Heart right ventricle (tissue), 16 donors: ENCODE results near the gene SWAP70. TPM values are rescaled to one million over a fixed set of nuclear protein-coding genes. Genes with fewer than 3 reads are reported as not detected.

ENCODE experiments used
- ATAC-seq, 8 donors: fragments of 200-7000 bp; cut with Tn5 transposase; one replicate each; pipeline ENCODE4 v1.9.1; 2020; ENCODE audit warnings: mild to moderate bottlenecking in 8 of 8, moderate library complexity in 8 of 8, moderate number of reproducible peaks in 1 of 8
- DNase-seq, 2 donors: peaks; one replicate each; pipeline ENCODE4 v3.0.0-alpha.2; 2020
- H3K27ac ChIP-seq, 10 donors: fragments of 200-600 bp; sonication (generic) in 2 of 10; one replicate each; pipeline versions ENCODE4 v1.5.0 to v1.8.0; 2020 to 2022; ENCODE audit warnings: mild to moderate bottlenecking in 3 of 10
- H3K27me3 ChIP-seq, 7 donors: fragments of 200-600 bp; one replicate each; pipeline ENCODE4 v1.8.0; 2021 to 2022; ENCODE audit warnings: mild to moderate bottlenecking in 2 of 7
- H3K36me3 ChIP-seq, 9 donors: fragments of 200-600 bp; sonication (generic) in 1 of 9; one replicate each; pipeline versions ENCODE4 v1.5.0 to v1.8.0; 2020 to 2022; ENCODE audit warnings: mild to moderate bottlenecking in 2 of 9
- H3K4me1 ChIP-seq, 9 donors: fragments of 200-600 bp; sonication (generic) in 1 of 9; one replicate each; pipeline versions ENCODE4 v1.5.0 to v1.8.0; 2020 to 2022; ENCODE audit warnings: mild to moderate bottlenecking in 4 of 9
- H3K4me3 ChIP-seq, 10 donors: fragments of 200-600 bp; sonication (generic) in 2 of 10; one replicate each; pipeline versions ENCODE4 v1.5.0 to v1.8.0; 2020 to 2022; ENCODE audit warnings: mild to moderate bottlenecking in 7 of 10, moderate library complexity in 2 of 10
- H3K9me3 ChIP-seq, 11 donors: fragments of 200-600 bp in 10 of 11; sonication (generic) in 2 of 11; one replicate each; pipeline versions ENCODE4 v1.5.0 to v1.8.0; 2013 to 2022; ENCODE audit warnings: mild to moderate bottlenecking in 2 of 11, control low read depth in 1 of 11, moderate library complexity in 1 of 11
- WGBS, 2 donors: extraction: QIAGEN DNeasy Blood & Tissue Kit; methylation state at CpG; one replicate each; pipeline ENCODE4 v1.1.7; 2013; ENCODE audit warnings: inconsistent platforms in 1 of 2; 5-methylcytosine and 5-hydroxymethylcytosine counted together
- intact Hi-C, 10 donors: fragments of 100-400 bp; cut with DNase I; formaldehyde crosslinking; loops; one replicate each; pipeline versions ENCODE4 v1.11.1 to v1.14.2; 2022
- polyA plus RNA-seq, 2 donors: library from polyadenylated mRNA; stranded (reverse); fragments of 200-250 nt; gene quantifications; one replicate each; pipeline ENCODE4 v1.2.3, GENCODE V29; 2013
- total RNA-seq, 10 donors: library from RNA; stranded (reverse); fragmentation: NEBNext Ultra II Directional in 3 of 10; extraction: Animal tissue kit (Norgen Biotek cat#: 25700) in 3 of 10; gene quantifications; one replicate each; pipeline versions ENCODE4 v1.2.1 to v1.2.4, GENCODE V29; 2021 to 2023
- TF ChIP-seq, protein P1 (sequence below), 9 donors: fragments of 200-600 bp; sonication (generic) in 2 of 9; IDR thresholded peaks; one replicate each; pipeline versions ENCODE4 v1.5.0 to v1.8.0; 2021 to 2022; ENCODE audit warnings: antibody characterized with exemption in 9 of 9, mild to moderate bottlenecking in 5 of 9, moderate library complexity in 1 of 9
- donor health status: Arrhythmogenic right ventricular cardiomyopathy.
- donor health status: ischemic (EF 13 %, LVEDD 7.1; RV severe dilation, severe dysfunction).
- donor health status: healthy with polysubstance abuse.
- donor health status: DM: no; HTN: yes; CAD: no.
- donor health status: DM: no; HTN: no; CAD: no.
- donor health status: ischemic (EF 25% LVEDD 6.9; RV normal size, moderate dysfunction).
- donor health status: ischemic (EF 25% LVEDD 5.7; RV mildly dilated, moderate dysfunction).
- donor health status: healthy.
- donor health status: DM: yes; HTN: yes; CAD: no.
- donor health status: Ischemic cardiomyopathy.
- donor health status: ischemic (EF 35%, LVEDD 5.7; RV mildly dilated, moderate dysfunction).
- donor health status: nonischemic (EF 11% LVEDD 7.7; RV severe dilation, severe dysfunction).
- donor health status: DM: yes; HTN: yes; CAD: no.
- donor health status: PGD.
- donor health status: ischemic (EF 29% LVEDD 5.4; RV normal size, mild dysfunction).
- donor health status: nonischemic (EF 23%, LVEDD 6.1; RV moderate dilation, normal function).

Gene SWAP70
- total and polyA plus RNA-seq, 12 donors, result 7.8 to 33.4 (median 19.6) TPM

- ATAC-seq (no peak), DNase-seq (no peak)
- intact Hi-C loops, result no loop called here
- H3K9me3 ChIP-seq, result peaks cover 0 to 9% (median 0%) of the 10 kb centered on the region in 11 donors
- WGBS, 2 donors, result 89 to 92% methylated on average over 4 of the region's 4 CpGs
- peaks cover 0 to 22% (median 0%) of the 10 kb centered on the region in 9 donors for H3K4me1 ChIP-seq
- no peaks in the 10 kb centered on the region for H3K27me3 ChIP-seq
- TF ChIP-seq, protein P1, sequence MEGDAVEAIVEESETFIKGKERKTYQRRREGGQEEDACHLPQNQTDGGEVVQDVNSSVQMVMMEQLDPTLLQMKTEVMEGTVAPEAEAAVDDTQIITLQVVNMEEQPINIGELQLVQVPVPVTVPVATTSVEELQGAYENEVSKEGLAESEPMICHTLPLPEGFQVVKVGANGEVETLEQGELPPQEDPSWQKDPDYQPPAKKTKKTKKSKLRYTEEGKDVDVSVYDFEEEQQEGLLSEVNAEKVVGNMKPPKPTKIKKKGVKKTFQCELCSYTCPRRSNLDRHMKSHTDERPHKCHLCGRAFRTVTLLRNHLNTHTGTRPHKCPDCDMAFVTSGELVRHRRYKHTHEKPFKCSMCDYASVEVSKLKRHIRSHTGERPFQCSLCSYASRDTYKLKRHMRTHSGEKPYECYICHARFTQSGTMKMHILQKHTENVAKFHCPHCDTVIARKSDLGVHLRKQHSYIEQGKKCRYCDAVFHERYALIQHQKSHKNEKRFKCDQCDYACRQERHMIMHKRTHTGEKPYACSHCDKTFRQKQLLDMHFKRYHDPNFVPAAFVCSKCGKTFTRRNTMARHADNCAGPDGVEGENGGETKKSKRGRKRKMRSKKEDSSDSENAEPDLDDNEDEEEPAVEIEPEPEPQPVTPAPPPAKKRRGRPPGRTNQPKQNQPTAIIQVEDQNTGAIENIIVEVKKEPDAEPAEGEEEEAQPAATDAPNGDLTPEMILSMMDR (IDR thresholded peaks at IDR 0.05), result no peak
- no peak overlapping the region for H3K27ac ChIP-seq
- no peaks in the 10 kb centered on the region for H3K36me3 ChIP-seq
- H3K4me3 ChIP-seq, result no peak overlapping the region
These were observed 17.6 kb upstream of the SWAP70 start for GRCh38 chr11:9646324-9646723.

DNA sequence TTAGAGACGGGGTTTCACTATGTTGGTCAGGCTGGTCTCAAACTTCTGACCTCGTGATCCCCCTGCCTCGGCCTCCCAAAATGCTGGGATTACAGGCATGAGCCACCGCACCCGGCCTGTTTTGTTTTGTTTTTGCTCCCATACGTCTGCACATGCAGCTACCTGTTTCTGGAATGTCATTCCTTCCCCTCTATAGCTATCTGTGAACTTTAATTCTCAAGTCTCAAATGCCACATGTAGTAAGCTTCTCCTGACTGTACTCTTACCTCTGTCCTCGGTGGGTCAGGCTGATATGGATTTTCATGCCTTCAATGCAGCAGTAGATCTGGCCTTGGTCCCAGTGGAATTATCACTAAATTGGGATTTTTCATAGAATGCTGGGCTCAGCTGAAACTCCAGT is 12.4 kb upstream of the SWAP70 start:
- no peak for DNase-seq
- Histone ChIP-seq H3K4me3 (no peak overlapping the region), H3K4me1 (peaks cover 0 to 19% (median 6%) of the 10 kb centered on the region in 9 donors), H3K27me3 (no peaks in the 10 kb centered on the region), H3K27ac (no peak overlapping the region), H3K9me3 (peaks cover 0 to 15% (median 4%) of the 10 kb centered on the region in 11 donors), H3K36me3 (no peaks in the 10 kb centered on the region)
- ATAC-seq, result no peak
- intact Hi-C loops, result no loop called here
- WGBS, 2 donors, result 87 to 89% methylated on average over 7 of the region's 7 CpGs
- TF ChIP-seq, protein P1 (IDR thresholded peaks at IDR 0.05), result no peak

DNA sequence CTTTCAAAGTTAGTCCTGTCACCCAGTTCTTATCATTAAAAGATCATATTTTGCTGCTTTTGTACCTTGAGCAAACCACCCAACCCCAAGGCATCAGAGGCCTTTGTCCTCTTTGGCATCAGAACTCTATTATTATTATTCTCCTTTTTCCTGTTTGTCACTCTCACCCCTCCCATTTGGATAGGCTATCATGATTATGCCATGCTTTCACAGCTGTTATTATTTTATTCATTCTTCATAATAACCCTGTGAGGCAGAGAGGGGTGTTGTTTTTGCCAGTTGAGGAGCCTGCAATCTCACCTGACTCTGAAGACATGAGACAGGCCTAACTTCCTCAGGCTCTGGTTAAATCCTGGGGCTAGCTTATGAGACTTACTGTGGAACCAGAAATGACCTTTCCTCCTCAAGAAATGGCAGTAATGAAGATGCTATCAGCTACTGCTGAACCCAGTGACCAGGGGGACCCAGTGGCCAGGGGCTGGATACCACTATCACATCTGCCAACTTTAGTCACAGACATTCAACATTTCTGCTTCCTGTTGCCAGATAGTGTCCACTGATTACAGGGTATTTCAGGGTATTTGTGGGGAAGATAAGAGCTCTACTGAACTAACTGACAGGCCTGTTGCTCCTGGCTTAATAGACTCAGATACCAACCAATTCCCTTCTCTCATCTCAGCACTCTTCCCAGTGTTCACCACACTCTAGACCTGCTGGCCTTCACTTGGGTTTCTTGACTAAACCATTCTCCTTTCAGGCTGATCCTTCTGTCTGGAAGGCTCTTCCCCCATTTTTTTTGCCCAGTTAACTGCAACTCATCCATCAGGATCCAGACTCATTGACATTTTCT is 11.8 kb upstream of the SWAP70 start:
- H3K4me3 ChIP-seq, result no peak overlapping the region
- intact Hi-C loops, result no loop called here
- peaks cover 0 to 22% (median 8%) of the 10 kb centered on the region in 9 donors for H3K4me1 ChIP-seq
- H3K36me3 ChIP-seq, result no peaks in the 10 kb centered on the region
- H3K27ac ChIP-seq, result no peak overlapping the region
- no peaks in the 10 kb centered on the region for H3K27me3 ChIP-seq
- ATAC-seq, result no peak
- TF ChIP-seq, protein P1 (IDR thresholded peaks at IDR 0.05), result no peak
- no peak for DNase-seq
- H3K9me3 ChIP-seq, result peaks cover 0 to 15% (median 4%) of the 10 kb centered on the region in 11 donors

GRCh38 chr11:9653871-9654270 is 10.0 kb upstream of the SWAP70 start:
- Histone ChIP-seq H3K4me3 (no peak overlapping the region), H3K27ac (no peak overlapping the region), H3K9me3 (peaks cover 0 to 7% (median 0%) of the 10 kb centered on the region in 11 donors), H3K27me3 (no peaks in the 10 kb centered on the region), H3K36me3 (no peaks in the 10 kb centered on the region), H3K4me1 (peaks cover 0 to 18% (median 8%) of the 10 kb centered on the region in 9 donors)
- no peak for ATAC-seq
- intact Hi-C loops, result no loop called here
- WGBS, 2 donors, result 85 to 96% methylated on average over 2 of the region's 2 CpGs
- DNase-seq, result no peak
- TF ChIP-seq, protein P1 (IDR thresholded peaks at IDR 0.05), result no peak
